GM12891 (cell line): Measurements from ENCODE around the gene KCND3.

Source experiments
- POLR2A ChIP-seq: IDR thresholded peaks from 2 replicates; pipeline ENCODE4 v1.6.1; 2011; ENCODE audit warnings: low read depth, low read length, control low read depth
- POLR2AphosphoS5 ChIP-seq: IDR thresholded peaks from 2 replicates; pipeline ENCODE4 v1.6.1; 2011; ENCODE audit warnings: low read depth, low read length, control low read depth
- TAF1 ChIP-seq: IDR thresholded peaks from 2 replicates; pipeline ENCODE4 v1.6.1; 2011; ENCODE audit warnings: low read depth, low read length, control low read depth

GRCh38 chr1:111856411-111857185, 132.9 kb downstream of the KCND3 start:
- TF ChIP-seq POLR2AphosphoS5 = no peak
- no peak for TF ChIP-seq POLR2A
- no peak for TF ChIP-seq TAF1
